HL-60/S4 (cell line): Measurements from ENCODE around the gene CCDC85C.

ENCODE experiments used
- in situ Hi-C: fragments of 300-500 bp; cut with MboI; formaldehyde crosslinking; loops from 2 replicates; pipeline ENCODE4 v1.14.3; 2022; ENCODE audit warnings: low sequenced_read_pairs

The CCDC85C gene

DNA sequence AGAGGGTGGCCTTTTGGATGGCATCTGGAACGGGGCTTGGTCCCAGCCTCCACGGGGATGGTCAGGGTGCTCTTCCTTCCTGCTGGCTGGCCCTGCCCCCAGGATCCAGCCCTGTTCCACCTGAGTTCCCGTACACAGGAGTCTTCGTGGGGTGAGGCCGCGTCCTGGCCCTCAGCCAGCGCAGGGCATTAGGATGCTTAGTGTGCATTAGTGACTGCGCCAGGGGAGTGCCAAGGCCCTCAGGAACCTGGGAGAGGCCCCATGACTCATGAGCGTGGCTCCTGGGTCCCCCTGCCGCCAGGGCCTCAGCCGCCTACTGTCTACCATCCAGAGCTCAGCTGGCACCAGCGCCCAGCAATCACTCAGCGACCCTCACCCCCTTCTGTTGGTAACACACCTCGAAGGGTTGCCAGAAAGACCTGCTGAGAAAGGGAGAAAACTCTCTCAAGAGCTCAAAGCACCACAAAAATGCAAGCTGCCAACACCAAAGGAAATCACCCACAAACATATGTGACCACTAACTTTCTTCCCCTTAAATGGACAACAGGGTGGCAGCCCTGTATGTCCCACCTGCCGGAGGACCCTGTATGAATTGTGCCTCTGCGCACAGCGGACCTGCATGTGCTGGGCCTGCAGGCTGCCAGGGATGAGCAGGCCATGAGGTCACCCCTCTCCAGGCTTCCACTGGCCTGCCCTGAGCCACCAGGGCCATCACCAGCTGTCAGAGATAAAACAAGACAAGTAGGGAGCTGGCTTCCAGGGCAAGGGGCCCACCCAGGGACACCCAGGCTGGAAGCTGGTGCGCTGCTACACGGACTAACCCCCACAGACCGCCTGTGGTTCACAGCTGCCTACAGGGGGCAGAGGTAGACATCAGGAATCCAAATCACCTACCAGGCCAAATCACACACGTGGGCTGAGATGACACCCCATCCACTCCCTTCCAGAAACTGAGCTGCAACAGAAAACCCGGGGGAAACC lies 28.7 kb downstream of the CCDC85C start:
- in situ Hi-C loops, result no loop called here

- in situ Hi-C loops, result no loop called here
Measured at GRCh38 chr14:99574099-99574880, 29.7 kb downstream of the CCDC85C start.

- in situ Hi-C loops, result no loop called here
Measured at GRCh38 chr14:99573436-99574098, 30.4 kb downstream of the CCDC85C start.

DNA sequence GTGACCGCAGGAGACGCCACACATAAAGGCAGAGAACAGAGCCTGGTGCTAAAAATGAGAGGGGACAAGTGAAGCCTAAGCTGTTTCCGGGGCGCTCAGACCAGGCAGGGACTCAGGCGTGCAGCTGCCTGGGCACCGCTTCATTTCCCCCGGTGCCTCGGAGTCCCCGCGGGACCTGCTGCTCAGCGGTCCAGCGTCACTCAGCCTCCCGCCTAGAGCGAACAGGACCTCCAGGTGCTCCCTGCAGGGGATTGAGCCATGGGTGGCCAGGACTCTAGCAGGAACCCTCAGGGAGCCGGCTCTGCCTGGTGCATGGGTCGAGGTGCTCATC lies 31.0 kb downstream of the CCDC85C start:
- in situ Hi-C loops, result no loop called here

- in situ Hi-C loops, result no loop called here
Measured at GRCh38 chr14:99572173-99572999, 31.6 kb downstream of the CCDC85C start.

DNA sequence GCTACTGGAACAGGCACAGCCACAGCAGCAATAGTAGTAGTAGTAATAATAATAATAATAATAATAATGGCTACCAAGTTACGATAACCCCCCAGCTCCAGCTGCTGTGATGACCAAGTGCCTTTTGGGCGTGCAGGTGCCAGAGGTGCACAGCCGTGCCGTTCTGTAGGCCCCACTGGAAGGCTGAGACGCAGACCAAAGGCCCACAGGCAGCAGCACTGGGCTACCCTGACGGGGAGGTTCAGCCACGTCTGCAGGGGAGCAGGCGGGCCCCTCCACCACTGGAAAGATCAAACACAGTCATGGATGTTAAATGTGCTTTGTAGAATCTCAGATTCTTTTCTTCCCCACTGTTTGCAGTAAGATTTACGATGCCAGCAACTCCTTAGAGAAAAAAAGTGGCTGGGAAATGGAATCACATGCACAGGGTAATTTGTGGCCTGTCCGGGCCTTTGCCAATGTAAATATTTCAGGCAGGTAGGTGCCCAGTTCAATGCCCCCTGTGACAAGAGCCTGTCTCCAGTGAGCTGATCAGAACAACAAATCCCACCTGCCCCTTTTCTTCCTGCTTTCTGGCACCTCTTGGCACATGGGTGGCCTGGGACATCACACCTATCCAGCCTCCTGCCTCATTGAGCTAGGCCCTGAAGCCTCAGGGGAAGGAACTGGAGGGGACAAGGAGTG lies 32.6 kb downstream of the CCDC85C start:
- in situ Hi-C loops, result no loop called here

- in situ Hi-C loops, result no loop called here
Measured at GRCh38 chr14:99570544-99571302, 33.3 kb downstream of the CCDC85C start.

DNA sequence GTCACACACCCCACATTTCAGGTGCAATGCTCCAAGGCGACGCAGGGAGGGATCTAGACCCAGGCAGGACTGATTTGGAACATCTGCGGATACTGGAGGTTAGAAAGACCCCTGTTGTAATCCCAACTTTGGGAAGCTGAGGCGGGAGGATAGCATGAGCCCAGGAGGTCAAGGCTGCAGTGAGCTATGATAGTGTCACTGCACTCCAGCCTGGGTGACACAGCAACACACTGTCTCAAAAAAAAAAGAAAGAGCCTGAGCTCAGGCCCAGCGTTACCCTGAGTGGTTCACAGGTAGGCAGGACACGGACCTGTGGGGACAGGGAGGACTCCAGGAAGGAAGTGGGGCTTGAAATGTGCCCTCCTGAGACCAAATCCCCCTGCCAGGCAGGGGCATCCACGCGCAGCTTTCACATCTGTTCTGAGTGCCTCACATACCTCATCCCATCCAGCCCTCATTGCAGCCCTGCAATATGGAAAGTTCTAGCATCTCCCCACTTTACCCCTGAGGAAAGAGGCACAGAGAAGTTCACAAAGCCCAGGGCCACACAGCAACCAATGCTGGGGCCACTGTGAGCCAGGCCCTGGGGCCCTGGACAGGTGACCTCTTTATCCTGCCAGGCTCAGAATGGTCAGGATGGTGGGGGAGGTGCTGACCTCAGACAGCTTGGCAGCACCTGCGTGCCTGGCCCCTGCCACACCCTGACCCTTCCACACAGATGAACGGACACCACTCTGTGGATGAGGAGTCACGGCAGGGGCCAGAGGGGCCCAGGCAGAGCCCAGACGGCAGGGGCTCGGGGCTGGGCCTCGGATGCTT lies 34.1 kb downstream of the CCDC85C start:
- in situ Hi-C loops, result no loop called here

- in situ Hi-C loops, result no loop called here
Measured at GRCh38 chr14:99568567-99569560, 35.1 kb downstream of the CCDC85C start.

DNA sequence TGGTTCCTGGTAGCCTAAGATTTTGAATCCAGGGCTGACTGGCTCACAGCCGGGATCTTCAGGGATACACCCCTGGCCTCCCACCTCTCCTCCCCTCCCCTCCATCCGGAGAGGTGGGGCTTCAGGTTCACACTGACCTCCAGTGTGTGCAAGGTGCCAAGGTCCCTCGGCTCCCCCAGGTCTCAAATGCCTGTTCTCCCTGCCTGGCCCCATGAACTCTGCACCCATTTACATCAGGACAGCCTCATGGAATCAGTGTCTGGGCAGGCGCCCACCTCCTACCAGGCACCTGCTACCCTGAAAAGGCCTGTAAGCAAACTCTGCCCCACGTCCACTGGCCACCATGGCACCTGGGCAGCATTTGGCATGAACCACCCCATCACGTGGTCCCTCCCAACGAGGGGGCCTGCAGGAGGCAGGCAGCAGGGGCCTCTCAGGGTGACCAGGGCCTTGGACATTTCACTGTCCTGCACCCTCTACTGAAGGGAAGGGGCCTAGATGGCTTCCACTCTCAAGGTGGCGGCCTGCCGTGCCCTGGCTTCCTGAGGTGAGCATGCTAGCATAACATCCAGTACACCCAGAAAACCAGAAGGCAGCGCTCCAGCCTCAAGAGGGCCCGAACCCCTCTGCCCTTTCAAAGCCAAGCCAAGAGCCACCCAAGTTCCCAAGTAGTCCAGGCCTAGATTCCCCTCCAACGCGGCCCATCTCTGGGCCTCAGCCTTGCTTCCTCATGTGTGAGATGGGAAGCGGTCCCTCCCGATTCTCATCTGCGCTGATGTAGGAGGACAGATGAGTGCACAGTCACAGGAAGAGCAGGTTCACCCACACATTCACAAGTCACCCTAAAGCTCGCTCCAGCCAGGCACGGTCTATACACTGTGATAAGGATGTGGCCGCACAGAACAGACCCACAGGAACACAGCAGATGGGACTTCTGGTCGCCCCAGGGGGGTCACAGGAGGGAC lies 37.3 kb downstream of the CCDC85C start:
- in situ Hi-C loops, result no loop called here

DNA sequence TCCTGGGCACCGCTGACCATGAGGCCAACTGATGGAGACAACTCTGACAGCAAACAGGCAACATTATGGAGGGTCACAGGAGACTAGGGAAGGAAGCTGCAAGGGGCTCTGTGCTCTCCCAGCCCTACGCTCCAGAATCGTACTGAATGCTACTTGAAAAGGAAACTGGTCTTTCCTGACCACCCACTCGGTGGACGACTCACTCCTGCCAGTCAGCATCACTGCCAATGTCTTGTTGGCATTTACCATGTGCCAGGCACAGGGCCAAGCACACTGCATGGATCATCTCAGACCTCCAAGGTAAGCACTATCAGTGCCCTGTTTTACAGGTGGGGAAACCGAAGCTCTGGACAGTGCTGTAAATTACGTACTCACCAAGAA lies 38.0 kb downstream of the CCDC85C start:
- in situ Hi-C loops, result no loop called here

DNA sequence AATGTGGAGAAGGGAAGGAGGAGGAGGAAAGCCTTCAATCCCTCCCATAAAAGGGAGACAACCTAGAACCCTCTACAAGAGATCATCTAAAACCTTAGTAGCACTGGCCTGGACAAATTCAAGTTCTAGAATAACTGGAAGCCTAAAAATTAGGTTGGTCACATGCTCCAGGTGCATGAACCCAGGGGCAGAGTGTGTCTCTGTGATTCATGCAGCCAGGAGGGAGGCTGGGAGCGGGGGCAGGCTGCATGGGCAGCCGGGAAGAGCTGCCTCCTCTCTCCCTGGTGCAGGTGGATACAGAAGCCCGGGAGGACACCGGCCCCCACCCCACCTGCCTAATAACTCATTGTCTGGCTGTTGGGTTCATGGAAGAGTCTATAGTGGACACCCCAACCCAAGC lies 38.6 kb downstream of the CCDC85C start:
- in situ Hi-C loops, result no loop called here

- in situ Hi-C loops, result no loop called here
Measured at GRCh38 chr14:99564926-99565259, 39.1 kb downstream of the CCDC85C start.

DNA sequence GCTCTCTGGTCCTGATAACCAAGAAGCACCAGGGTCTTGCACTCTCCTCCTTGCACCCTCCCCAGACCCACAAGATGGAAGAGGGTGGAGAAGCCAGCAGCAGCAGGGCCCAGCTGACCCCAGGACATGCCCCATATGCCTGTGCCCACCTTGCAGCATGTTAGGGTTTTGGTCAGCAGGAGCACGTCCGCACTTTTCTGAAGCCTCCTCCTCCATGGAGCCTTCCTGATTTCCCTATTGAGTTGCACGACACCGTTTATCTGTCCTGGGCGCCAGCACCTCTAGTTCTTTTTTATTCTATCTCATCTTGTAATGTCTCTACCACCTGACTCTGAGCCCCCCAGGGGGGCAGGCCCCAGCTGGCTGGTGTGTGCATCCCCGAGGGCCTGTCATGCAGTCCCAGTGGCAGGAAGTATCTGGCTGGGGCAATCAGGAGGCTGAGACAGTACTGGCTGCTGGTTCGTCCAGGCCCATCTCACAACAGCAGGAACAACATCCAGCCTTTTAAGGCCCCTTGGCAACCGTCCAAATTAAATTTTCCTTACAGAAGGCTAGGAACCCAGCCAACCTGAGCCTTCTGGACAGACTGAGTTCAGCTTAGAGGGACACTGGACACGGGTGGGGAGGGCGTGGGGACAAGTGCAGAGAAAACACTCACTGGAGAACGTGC lies 39.6 kb downstream of the CCDC85C start:
- in situ Hi-C loops, result no loop called here

DNA sequence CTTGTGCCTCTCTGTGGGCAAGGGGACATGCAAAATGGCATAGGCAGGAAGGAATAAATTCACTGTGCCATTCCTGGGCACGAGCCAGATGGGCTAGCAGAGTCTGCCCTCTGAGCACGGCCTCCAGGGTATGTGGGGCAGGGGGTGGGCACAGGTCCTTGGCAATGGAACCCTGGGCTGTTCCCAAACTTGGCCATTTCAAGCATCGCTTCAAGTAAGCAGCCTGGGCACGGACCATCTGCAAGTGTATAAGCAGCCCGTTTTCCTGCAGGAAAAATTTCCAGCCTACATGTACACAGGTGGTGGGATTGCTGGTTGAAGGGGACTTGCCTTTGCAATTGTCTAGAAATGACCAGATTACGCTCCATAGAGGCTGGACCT lies 40.3 kb downstream of the CCDC85C start:
- in situ Hi-C loops, result no loop called here
